ENCODE data around the gene TTC3.

The TTC3 gene

GRCh38 chr21:37224861-37225839, 152.1 kb downstream of the TTC3 start:
- peak in 1 of 2 experiments; percentile 38 for DNase-seq (ENCODE audit: low read depth in 1 of 2, low spot score in 1 of 2)
- no peak overlapping the region for H3K4me3 ChIP-seq (replicated peaks; ENCODE audit: insufficient read depth, low read length)
- no peaks in the 10 kb centered on the region for H3K27me3 ChIP-seq (ENCODE audit: insufficient read depth, poor library complexity, severe bottlenecking)
- TF ChIP-seq GABPA (IDR thresholded peaks at IDR 0.05; ENCODE audit: low read depth) (no peak), REST (IDR thresholded peaks at IDR 0.05; ENCODE audit: insufficient replicate concordance, low read depth) (no peak), SPI1 (IDR thresholded peaks at IDR 0.05; ENCODE audit: borderline replicate concordance, low read depth) (no peak), CTCF (IDR thresholded peaks at IDR 0.05; ENCODE audit: insufficient read depth, low read length) (no peak), POLR2AphosphoS5 (IDR thresholded peaks at IDR 0.05; ENCODE audit: low read depth) (no peak)
- peak overlapping the region; percentile 24 for H3K27ac ChIP-seq (replicated peaks)

- H3K4me3 ChIP-seq (replicated peaks; ENCODE audit: insufficient read depth, low read length) = no peak overlapping the region
- H3K27ac ChIP-seq (replicated peaks) = peak overlapping the region; percentile 24
- TF ChIP-seq CTCF (IDR thresholded peaks at IDR 0.05; ENCODE audit: insufficient read depth, low read length) (no peak), POLR2AphosphoS5 (IDR thresholded peaks at IDR 0.05; ENCODE audit: low read depth) (no peak), GABPA (IDR thresholded peaks at IDR 0.05; ENCODE audit: low read depth) (no peak)
- no peaks in the 10 kb centered on the region for H3K27me3 ChIP-seq (ENCODE audit: insufficient read depth, poor library complexity, severe bottlenecking)
- no peak for DNase-seq (ENCODE audit: low read depth in 1 of 2, low spot score in 1 of 2)
These were observed 153.2 kb downstream of the TTC3 start for GRCh38 chr21:37226041-37226920.

DNA sequence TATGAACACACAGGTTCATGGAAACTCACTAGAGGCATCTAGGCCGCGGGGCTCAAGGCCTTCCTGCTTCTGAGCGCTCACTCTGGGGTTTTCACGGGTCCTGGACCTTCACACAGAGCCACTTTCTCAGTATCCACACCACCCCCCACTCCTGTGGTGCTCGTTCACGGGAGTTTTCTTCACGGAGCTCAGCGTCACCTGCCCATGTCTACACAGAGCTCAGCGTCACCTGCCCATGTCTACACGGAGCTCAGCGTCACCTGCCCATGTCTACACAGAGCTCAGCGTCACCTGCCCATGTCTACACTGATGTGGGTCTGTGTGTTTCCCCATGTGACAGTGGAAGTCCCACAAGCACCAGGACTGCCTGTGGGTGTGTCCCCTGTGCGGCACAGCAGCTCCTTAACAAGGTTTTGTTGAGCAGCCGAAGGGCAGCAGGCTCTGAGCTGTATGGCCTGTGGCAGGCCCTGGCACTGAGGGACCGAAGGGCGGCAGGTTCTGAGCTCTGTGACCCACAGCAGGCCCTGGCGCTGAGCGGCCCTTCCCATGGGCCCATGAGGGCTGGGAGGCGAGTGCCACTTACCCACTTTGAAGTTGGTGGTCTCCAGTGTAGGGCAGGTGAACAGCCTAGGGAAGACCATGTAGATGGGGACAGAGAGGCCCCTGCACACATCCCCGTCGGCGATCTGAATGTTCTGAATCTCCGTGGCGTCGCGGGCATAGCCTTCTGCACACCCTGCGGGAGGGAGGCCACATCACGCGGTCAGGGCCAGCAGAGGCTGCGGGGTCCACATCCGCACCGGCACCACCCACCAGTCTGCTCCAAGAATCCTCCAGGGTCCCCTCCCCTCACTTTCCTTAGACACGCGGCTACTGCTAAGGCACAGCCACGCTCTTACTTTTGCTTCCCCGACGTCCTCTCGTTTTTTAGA, 154.3 kb downstream of the TTC3 start:
- TF ChIP-seq GABPA (IDR thresholded peaks at IDR 0.05; ENCODE audit: low read depth) = no peak
- TF ChIP-seq POLR2AphosphoS5 (IDR thresholded peaks at IDR 0.05; ENCODE audit: low read depth) = no peak
- no peak for TF ChIP-seq REST (IDR thresholded peaks at IDR 0.05; ENCODE audit: insufficient replicate concordance, low read depth)
- TF ChIP-seq CTCF (IDR thresholded peaks at IDR 0.05; ENCODE audit: insufficient read depth, low read length) = no peak
- no peak for TF ChIP-seq SPI1 (IDR thresholded peaks at IDR 0.05; ENCODE audit: borderline replicate concordance, low read depth)
- Histone ChIP-seq H3K4me3 (replicated peaks; ENCODE audit: insufficient read depth, low read length) (no peak overlapping the region), H3K27me3 (ENCODE audit: insufficient read depth, poor library complexity, severe bottlenecking) (no peaks in the 10 kb centered on the region), H3K27ac (replicated peaks) (no peak overlapping the region)
- no peak for DNase-seq (ENCODE audit: low read depth in 1 of 2, low spot score in 1 of 2)

Data from HL-60 (cell line).